GM18517 (cell line): ENCODE measurements around the gene ZNF552.
"Not testable (repeated sequence)": the region's sequence is repeated elsewhere in the genome, so short reads cannot be mapped to it uniquely, and the experiment has no call there.

ENCODE experiments used
- ATAC-seq: cut with Tn5 transposase; IDR thresholded peaks from one replicate; pipeline ENCODE4 v1.9.1; 2021; ENCODE audit warnings: mild to moderate bottlenecking, moderate library complexity; ENCODE audit not compliant: unreplicated experiment

Gene ZNF552

DNA sequence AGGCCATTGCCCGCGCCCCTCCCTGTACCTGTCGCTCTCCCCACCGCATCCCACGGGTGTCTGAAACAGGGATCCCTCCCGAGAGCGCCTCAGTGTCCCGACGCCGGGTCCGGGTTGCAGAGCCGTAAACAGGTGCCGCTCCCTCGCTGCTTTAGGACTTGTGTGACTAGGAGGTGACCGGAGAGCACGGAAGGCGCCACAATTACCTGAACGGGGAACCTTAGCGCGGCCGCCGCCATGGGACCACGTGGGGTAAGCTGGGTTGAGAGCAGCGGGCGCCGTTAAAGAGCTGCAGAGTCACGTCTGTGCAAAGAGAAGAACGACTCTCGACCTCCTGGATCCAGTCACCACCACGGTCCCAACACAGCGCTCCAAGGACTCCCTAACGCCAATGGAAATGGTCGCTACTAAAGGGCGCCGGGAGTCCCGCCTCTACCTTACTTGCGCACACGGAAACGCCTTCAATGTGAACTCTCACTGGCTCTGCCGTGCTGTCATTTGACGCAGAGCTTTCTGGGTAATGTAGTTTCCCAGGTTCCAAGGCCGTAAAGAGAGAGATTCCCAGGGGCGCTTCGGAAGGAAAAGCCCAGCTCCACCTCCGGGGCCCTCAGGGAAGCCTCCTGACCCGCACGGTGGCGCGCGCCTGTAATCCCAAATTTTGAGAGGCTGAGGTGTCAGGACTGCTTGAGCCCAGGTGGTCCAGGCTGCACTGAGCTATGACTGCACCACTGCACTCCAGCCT is at the start of gene ZNF552:
TSS of gene ZNF552 (minus strand) at position 409 of the 742 bp plus-strand sequence. CDS start at position 239, 170 bp downstream.
- peak; percentile 70 for ATAC-seq

DNA sequence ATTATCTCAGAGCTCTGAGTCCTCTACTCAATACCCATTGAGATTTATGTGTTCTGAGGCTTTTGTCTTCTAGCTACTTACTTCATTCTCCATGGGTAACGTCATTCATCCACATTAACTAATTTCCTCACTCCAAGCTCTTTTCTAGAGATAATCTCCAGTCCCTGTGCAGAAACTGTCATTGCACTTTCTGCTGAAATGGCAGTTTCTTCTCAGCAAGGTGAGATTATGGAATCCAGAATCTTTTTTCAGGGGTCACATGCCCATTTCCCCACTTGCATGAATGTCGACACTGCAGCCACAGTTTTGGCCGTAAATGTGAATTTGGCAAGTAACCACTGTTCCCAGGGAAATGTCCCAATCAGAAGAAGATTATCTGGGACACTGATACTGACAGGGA is 47.6 kb upstream of the ZNF552 start:
- ATAC-seq = not testable (repeated sequence)

DNA sequence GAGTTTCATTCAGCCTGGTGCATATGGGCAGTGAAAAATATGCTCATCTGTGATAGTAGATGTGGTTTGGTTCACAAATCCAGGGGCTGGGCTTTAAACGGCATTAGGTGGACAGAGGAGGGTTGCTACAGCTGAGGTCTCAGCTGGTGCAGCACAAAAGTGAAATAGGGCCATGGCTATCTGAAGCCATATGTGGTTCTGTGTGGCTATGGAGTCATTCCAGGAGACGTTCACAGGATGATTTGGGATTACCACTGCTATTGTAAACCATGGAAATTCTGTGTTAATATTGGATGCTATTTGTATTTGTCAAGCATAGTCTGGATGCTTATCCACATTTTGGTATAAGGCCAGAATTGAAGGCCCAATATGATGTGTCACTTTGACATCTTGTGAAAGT is 39.4 kb upstream of the ZNF552 start:
- not testable (repeated sequence) for ATAC-seq

DNA sequence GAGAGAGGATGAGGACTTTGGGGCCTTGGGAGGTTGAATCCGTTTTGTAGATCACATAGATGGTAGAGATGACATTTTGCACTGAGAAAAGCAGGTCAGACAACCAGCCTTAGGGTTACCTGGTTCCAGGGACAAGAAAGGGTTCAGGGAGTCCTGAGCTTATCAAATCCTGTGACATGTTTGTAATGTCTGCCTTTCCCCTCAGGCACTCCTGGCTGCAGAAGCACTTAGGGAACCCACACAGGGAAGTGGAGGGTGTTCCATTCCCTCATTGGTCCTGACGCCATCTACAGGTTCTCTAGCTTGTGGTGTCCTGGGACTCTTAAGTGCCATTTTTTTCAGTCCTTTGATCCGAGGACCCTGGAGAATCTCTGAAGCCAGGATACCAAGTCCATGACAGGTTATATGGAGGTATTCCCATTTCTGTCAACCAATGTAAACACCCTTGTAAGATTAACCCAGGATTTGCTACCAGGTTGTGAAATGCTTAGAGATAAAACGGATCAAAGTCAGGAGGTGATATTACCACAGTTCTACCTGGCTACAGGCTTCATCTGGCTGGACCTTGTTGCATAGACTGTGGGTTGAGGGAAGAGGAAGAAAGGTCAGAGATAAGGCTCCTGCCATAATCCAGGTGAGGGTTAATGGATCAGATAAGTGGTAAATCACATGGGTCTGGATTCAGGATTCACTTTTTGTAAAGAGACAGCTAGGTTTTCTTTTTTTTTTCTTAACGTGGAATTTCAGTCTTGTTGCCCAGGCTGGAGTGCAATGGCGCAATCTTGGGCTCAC is 37.3 kb upstream of the ZNF552 start:
- not testable (repeated sequence) for ATAC-seq

DNA sequence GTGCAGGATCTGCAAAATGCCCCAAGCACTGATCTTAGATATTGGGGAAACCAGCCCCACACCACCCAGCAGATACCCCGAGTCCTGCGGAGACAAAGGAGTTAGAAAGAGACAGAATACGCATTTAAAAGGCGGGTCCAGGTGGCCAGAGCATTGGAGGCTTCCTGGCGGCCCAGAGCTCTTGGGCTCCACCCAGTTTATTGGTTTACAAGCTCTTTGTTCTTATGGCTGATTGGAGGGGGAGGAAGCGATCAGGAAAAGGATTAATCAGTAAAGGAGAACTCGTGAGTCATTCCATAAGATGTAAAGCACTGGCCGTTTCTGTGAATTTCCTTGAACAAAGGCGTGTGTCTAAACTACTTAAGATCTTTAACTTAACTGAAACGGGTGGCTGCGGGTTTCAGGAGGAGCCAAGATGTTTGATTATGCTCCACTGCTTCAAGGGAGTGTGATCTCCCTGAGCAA is 35.9 kb upstream of the ZNF552 start:
- no peak for ATAC-seq

DNA sequence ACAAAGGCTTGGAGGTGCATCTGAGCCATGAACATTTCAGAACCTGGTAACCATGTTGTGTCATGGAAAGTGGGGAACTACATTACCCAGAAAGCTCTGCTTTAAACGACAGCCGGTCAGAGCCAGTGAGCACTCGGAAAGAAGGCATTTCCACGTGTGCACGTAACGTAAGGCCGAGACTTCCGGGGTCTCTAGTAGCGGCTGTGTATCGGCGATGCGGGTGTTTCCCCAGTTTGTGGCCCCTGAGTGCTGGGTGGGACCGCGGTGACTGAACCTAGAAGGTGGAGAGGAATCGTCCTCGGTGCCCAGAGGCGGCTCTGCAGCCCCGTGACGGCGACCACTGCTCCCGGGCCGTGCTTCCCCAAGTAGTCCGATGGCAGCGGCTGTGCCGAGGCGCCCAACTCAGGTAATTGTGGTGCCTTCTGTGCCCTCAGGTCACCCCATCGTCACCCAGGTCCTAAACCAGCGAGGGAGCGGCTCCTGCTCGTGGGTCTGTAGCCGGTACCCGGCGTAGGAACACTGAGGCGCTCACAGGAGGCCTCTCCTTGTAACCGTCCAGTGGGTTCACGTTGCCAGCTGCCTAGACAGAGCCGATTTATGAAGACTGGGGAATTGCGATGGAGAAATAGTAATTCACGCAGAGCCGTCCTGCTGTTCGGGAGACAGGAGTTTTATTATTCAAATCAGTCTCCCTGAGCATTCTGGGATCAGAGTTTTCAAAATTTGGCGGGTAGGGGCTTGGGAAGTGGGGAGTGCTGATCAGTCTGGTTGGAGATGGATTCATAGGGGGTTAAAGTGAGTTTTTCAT is 35.2 kb upstream of the ZNF552 start, which contains the start of gene ZNF587:
TSS of gene ZNF587 (plus strand) at position 194 of the 808 bp plus-strand sequence. CDS start at position 374, 180 bp downstream.
- peak; percentile 81 for ATAC-seq

DNA sequence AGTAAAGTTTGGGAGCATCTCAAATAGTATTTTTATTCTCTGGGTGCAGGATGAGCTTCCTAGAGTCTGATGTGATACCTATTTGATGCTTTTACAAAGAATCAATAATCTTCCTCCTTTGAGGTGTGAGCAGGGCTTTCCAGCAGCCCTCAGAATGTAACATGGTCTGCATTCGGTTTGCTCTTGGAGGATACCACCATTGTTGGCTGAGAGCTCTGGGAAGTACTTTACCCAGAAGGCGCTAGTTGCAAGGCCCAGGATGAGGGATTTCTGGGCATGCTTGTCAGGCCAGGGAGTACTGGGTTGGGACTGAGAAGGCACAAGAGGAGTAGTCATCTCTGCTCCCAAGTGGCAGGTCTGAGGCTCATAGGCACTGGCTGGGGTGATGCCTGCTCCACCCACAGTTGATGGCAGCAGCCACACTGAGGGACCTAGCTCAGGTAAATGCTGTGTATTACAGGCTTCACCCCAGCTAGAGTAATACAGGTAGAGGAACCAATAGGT is 34.5 kb upstream of the ZNF552 start:
- ATAC-seq = peak; percentile 21

DNA sequence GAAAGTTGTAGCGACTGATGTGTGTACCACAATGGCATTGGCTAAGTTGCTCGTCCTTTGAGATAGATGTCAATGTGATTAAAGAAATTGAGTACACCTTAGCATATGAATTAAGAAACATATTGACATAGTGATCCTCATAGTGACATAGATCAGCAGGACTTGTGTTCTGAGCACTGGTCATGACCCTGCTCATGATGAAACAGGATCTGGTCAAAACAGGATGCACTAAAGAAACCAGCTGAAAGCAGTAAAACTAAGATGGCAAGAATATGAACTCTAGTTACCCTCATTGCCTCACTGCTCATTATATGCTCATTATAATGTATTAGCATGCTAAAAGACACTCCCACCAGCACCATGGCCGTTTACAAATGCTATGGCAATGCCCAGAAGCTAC is 32.5 kb upstream of the ZNF552 start:
- ATAC-seq = not testable (repeated sequence)

DNA sequence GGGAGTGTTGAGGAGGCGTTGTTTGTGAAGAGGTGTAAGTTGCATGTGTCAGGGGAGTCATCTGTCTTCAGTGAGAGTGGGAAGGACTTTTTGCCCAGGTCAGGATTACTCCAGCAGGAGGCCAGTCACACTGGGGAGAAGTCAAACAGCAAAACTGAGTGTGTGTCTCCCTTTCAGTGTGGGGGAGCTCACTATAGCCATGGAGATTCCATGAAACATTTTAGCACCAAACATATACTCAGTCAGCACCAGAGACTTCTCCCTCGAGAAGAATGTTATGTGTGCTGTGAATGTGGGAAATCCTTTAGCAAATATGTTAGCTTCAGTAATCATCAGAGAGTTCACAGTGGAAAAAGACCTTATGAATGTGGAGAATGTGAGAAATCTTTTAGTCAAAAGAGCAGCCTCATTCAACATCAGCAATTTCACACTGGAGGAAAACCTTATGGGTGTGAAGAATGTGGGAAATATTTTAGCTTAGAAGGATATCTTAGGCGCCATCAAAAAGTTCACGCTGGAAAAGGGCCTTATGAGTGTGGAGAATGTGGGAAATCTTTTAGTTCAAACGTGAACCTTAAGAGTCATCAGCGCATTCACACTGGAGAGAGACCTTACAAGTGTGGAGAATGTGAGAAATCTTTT is 26.5 kb upstream of the ZNF552 start:
- ATAC-seq = no peak

DNA sequence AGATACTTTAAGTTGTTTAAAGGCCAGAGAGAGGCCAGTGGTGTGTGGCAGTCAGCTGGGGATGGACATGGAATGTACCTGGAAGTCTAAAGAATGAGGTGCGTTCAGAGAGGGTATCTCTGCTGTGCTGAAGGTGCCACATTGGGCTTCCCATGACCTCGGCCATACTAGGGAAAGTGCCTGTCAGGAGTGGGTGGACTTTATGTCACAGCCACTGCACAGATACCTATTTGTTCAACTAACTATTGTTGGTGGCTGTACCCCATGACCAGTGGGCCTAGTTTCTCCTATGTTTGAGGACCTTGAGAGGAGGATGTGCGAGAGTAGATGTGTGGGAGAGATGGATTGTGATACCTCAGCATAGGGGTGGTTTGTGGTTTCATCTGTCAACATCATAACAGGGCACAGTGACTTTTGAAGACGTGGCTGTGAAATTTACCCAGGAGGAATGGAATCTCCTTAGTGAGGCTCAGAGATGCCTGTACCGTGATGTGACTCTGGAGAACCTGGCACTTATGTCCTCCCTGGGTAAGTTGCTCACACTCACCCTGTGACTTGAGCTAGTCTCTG is 24.0 kb upstream of the ZNF552 start:
- not testable (repeated sequence) for ATAC-seq

DNA sequence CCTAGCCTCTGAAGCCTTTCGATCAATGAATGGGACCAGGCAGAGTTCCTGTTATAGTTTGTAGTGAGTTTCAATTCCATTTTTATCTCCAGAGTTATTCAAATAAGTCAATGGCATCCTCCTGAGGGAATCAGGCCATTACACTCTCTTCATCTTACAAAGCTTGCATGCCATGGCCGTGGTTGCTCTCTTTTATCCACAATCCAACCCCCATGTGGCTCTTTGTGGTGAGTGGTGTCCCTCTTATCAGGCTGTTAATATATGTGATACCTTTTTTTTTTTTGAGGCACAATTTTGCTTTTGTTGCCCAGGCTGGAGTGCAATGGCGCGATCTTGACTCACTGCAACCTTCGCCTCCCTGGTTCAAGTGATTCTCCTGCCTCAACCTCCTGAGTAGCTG is 22.3 kb upstream of the ZNF552 start:
- ATAC-seq = not testable (repeated sequence)

DNA sequence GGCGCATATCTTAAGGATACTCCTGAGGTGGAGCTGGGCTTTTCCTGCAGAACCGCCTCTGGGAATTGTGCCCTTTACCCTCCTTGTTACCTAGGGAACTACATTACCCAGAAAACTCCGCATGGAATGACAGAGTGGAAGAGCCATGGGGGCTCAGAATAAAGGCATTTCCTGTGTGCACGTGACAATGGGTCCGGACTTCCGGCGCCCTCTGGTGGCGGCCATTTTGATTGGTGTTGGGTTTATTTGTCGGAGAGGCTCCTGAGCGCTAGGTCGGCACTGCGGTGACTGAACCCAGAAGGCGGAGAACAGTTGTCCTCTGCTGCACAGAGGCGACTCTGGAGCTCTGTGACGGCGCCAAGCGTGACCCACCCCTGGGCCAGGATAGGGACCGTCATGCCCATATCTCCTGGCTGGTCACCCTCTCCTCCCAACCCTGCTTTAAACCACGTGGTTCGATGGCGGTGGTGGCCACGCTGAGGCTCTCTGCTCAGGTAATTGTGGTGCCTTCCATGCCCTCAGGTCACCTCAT is 15.4 kb upstream of the ZNF552 start, which contains the start of gene ZNF587B:
TSS of gene ZNF587B (plus strand) at position 229 of the 532 bp plus-strand sequence. CDS start at position 459, 230 bp downstream.
- no peak for ATAC-seq

DNA sequence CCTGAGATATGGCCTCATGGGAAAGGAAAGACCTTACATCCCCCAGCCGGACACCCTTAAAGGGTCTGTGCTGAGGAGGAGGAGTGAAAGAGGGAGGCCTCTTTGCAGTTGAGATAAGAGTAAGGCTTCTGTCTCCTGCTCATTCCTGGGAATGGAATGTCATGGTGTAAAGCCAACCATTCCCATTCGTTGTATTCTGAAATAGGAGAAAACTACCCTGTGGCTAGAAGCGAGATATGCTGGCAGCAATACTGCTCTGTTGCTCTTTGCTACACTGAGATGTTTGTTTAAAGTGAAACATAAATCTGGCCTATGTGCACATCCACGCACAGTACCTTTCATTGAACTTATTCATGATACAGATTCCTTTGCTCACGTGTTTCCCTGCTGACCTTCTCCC is 14.6 kb upstream of the ZNF552 start:
- ATAC-seq = no peak

DNA sequence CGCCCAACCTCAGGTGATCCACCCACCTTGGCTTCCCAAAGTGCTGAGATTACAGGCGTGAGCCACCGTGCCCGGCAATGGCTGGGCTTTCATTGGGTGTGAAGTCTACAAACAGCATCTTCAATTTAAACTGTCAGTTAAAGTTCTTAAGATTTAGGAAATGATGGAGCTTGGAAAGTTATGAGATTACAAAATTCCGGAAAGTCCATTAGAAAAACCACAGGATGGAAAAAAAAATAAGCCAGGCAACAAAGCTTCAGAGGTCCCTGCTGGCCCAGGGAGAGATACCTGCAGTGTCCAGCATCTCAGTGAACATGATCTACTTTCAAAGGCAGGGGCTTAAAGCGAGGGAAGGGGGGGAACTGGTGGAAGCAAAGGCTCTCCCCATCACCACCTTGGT is 10.8 kb upstream of the ZNF552 start:
- no peak for ATAC-seq

DNA sequence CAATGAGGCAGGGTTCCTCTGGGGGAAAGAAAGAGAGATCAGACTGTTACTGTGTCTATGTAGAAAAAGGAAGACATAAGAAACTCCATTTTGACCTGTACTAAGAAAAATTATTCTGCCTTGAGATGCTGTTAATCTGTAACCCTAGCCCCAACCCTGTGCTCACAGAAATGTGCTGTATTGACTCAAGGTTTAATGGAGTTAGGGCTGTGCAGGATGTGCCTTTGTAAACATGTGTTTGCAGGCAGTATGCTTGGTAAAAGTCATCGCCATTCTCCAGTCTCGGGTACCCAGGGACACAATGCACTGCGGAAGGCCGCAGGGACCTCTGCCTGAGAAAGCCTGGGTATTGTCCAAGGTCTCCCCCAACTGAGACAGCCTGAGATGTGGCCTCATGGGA is 8.9 kb upstream of the ZNF552 start:
- ATAC-seq = not testable (repeated sequence)

DNA sequence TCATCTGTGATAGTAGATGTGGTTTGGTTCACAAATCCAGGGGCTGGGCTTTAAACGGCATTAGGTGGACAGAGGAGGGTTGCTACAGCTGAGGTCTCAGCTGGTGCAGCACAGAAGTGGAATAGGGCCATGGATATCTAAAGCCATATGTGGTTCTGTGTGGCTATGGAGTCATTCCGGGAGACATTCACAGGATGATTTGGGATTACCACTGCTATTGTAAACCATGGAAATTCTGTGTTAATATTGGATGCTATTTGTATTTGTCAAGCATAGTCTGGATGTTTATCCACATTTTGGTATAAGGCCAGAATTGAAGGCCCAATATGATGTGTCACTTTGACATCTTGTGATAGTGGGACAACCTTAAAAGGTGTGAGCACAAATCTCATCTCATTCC is 8.4 kb upstream of the ZNF552 start:
- not testable (repeated sequence) for ATAC-seq

DNA sequence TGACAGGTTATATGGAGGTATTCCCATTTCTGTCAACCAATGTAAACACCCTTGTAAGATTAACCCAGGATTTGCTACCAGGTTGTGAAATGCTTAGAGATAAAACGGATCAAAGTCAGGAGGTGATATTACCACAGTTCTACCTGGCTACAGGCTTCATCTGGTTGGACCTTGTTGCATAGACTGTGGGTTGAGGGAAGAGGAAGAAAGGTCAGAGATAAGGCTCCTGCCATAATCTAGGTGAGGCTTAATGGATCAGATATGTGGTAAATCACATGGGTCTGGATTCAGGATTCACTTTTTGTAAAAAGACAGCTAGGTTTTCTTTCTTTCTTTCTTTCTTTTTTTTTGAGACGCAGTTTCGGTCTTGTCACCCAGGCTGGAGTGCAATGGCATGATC is 6.8 kb upstream of the ZNF552 start:
- ATAC-seq = not testable (repeated sequence)

DNA sequence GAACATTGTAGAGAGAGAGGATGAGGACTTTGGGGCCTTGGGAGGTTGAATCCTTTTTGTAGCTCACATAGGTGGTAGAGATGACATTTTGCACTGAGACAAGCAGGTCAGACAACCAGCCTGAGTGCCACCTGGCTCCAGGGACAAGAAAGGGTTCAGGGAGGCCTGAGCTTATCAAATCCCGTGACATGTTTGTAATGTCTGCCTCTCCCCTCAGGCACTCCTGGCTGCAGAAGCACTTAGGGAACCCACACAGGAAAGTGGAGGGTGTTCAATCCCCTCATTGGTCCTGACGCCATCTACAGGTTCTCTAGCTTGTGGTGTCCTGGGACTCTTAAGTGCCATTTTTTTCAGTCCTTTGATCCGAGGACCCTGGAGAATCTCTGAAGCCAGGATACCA is 6.4 kb upstream of the ZNF552 start:
- ATAC-seq = not testable (repeated sequence)

DNA sequence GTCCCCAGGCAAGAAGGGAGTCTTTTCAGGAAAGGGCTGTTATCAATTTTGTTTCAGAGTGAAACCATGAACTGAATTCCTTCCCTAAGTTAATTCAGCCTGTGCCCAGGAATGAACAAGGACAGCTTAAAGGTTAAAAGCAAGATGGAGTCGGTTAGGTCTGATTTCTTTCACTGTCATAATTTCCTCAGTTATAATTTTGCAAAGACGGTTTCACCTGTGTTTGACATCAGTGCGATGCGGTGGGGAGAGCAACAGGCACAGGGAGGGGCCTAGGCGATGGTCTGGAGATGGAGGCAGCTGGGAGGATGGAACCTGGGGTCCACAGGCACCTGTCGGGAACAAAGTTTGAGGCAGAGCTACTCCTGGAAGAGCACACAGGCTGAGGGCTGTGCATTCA is 5.9 kb upstream of the ZNF552 start:
- no peak for ATAC-seq
